Colonic mucosa (tissue), 4 donors: ENCODE results near the gene CUL4A. TPM values are rescaled to one million over a fixed set of nuclear protein-coding genes. Genes with fewer than 3 reads are reported as not detected.

ENCODE experiments used
- DNase-seq: peaks from one replicate; pipeline ENCODE4 v3.0.0-alpha.2; 2020
- H3K27ac ChIP-seq: fragments of 200-600 bp; one replicate; pipeline ENCODE4 v1.8.0; 2021
- H3K27me3 ChIP-seq: fragments of 200-600 bp; one replicate; pipeline ENCODE4 v1.8.0; 2021
- H3K36me3 ChIP-seq: fragments of 200-600 bp; one replicate; pipeline ENCODE4 v1.8.0; 2021
- H3K4me1 ChIP-seq: fragments of 200-600 bp; one replicate; pipeline ENCODE4 v1.8.0; 2021; ENCODE audit warnings: mild to moderate bottlenecking
- H3K4me3 ChIP-seq: fragments of 200-600 bp; one replicate; pipeline ENCODE4 v1.8.0; 2021
- H3K9ac ChIP-seq, 2 donors: one replicate each; pipeline ENCODE4 v1.7.0; 2013; ENCODE audit warnings: control low read depth in 2 of 2, low read depth in 2 of 2, low read length in 2 of 2
- H3K9me3 ChIP-seq: fragments of 200-600 bp; one replicate; pipeline ENCODE4 v1.8.0; 2021
- CTCF ChIP-seq: fragments of 200-600 bp; IDR thresholded peaks from one replicate; pipeline ENCODE4 v1.8.0; 2022; ENCODE audit warnings: antibody characterized with exemption, mild to moderate bottlenecking
- intact Hi-C: fragments of 100-400 bp; cut with DNase I; formaldehyde crosslinking; loops from one replicate; pipeline ENCODE4 v1.14.1; 2022
- total RNA-seq, 2 donors: library from RNA; stranded (reverse); fragmentation: NEBNext Ultra II Directional in 1 of 2; extraction: Animal tissue kit (Norgen Biotek cat#: 25700) in 1 of 2; gene quantifications; one replicate each; pipeline ENCODE4 v1.2.1, GENCODE V29; 2021
- donor health status: healthy.
- donor health status: DM: no; HTN: no; CAD: no.
- donor health status: DM: no; HTN: no; CAD: no.

The CUL4A gene
- total RNA-seq, 2 donors from 2014 or later = 54.6 to 62.6 TPM

GRCh38 chr13:113226873-113227450 lies 17.5 kb downstream of the CUL4A start:
- intact Hi-C loops = no loop called here
- Histone ChIP-seq H3K9me3 (no peaks in the 10 kb centered on the region), H3K4me1 (no peaks in the 10 kb centered on the region), H3K4me3 (no peak overlapping the region), H3K36me3 (no peaks in the 10 kb centered on the region), H3K27ac (no peak overlapping the region), H3K9ac (no peak overlapping the region), H3K27me3 (no peaks in the 10 kb centered on the region)
- no peak for TF ChIP-seq CTCF
- DNase-seq = no peak

- Histone ChIP-seq H3K9ac (no peak overlapping the region), H3K4me3 (no peak overlapping the region), H3K36me3 (no peaks in the 10 kb centered on the region), H3K27ac (no peak overlapping the region), H3K9me3 (no peaks in the 10 kb centered on the region), H3K4me1 (no peaks in the 10 kb centered on the region), H3K27me3 (no peaks in the 10 kb centered on the region)
- no peak for DNase-seq
- no peak for TF ChIP-seq CTCF
- intact Hi-C loops = no loop called here
Measured at GRCh38 chr13:113229161-113229560, 19.7 kb downstream of the CUL4A start.

GRCh38 chr13:113229791-113230190 lies 20.4 kb downstream of the CUL4A start:
- intact Hi-C loops = no loop called here
- Histone ChIP-seq H3K4me1 (no peaks in the 10 kb centered on the region), H3K9me3 (no peaks in the 10 kb centered on the region), H3K4me3 (no peak overlapping the region), H3K36me3 (no peaks in the 10 kb centered on the region), H3K27ac (no peak overlapping the region), H3K27me3 (no peaks in the 10 kb centered on the region), H3K9ac (no peak overlapping the region)
- TF ChIP-seq CTCF = no peak
- no peak for DNase-seq

- Histone ChIP-seq H3K4me1 (no peaks in the 10 kb centered on the region), H3K27ac (no peak overlapping the region), H3K27me3 (no peaks in the 10 kb centered on the region), H3K9me3 (no peaks in the 10 kb centered on the region), H3K36me3 (no peaks in the 10 kb centered on the region), H3K9ac (no peak overlapping the region), H3K4me3 (no peak overlapping the region)
- no peak for DNase-seq
- no peak for TF ChIP-seq CTCF
- intact Hi-C loops = no loop called here
Measured at GRCh38 chr13:113231306-113232207, 22.1 kb downstream of the CUL4A start.

GRCh38 chr13:113232208-113233003 lies 23.0 kb downstream of the CUL4A start:
- no peak overlapping the region for H3K4me3 ChIP-seq
- no peaks in the 10 kb centered on the region for H3K9me3 ChIP-seq
- intact Hi-C loops = no loop called here
- no peaks in the 10 kb centered on the region for H3K4me1 ChIP-seq
- DNase-seq = no peak
- no peak overlapping the region for H3K27ac ChIP-seq
- no peak overlapping the region for H3K9ac ChIP-seq
- peaks cover 6% of the 10 kb centered on the region for H3K36me3 ChIP-seq
- no peaks in the 10 kb centered on the region for H3K27me3 ChIP-seq
- TF ChIP-seq CTCF = no peak
